ENCODE measurements around the gene ARL2BP. TPM values are rescaled to one million over a fixed set of nuclear protein-coding genes. Genes with fewer than 3 reads are reported as not detected.

ARL2BP gene
- total RNA-seq, 2 experiments from 2014 or later = 26.6 to 31.2 TPM

- Histone ChIP-seq H3K36me3 (ENCODE audit: insufficient read depth, low read length) (peaks cover 7% of the 10 kb centered on the region; the same call in 1 of the 2 replicates), H3K79me2 (ENCODE audit: insufficient read depth, low read depth, low read length) (no peaks in the 10 kb centered on the region), H3K4me3 (ENCODE audit: low read depth, low read length, poor library complexity, severe bottlenecking) (no peak overlapping the region), H4K20me1 (ENCODE audit: insufficient read depth, low read length) (no peaks in the 10 kb centered on the region), H2AFZ (ENCODE audit: low read length) (no peak overlapping the region), H3K4me2 (ENCODE audit: low read length) (no peak overlapping the region), H3K9me3 (ENCODE audit: low read length) (no peaks in the 10 kb centered on the region), H3K27ac (ENCODE audit: low read depth, low read length, poor library complexity, severe bottlenecking) (no peak overlapping the region), H3K9me2 (ENCODE audit: insufficient read depth, low read length) (no peaks in the 10 kb centered on the region), H3K4me1 (ENCODE audit: insufficient read depth, low read length, poor library complexity, severe bottlenecking) (peaks cover 9% of the 10 kb centered on the region)
- BruUV-seq (replicated peaks) = no TSS peak
- ChIA-PET CTCF (ENCODE audit: unreplicated experiment) (no interaction called here), POLR2A (no interaction called here)
- no peak for DNase-seq (ENCODE audit: low spot score)
- TF ChIP-seq EZH2phosphoT487 (IDR thresholded peaks at IDR 0.05; ENCODE audit: borderline replicate concordance, low read depth, low read length) = no peak
- TF ChIP-seq CTCF (conservative IDR thresholded peaks at IDR 0.05; ENCODE audit: low read length) = no peak
- intact Hi-C loops (cut with micrococcal nuclease; ENCODE audit: unreplicated experiment) = no loop called here
These were observed 13.3 kb downstream of the ARL2BP start for GRCh38 chr16:57258226-57258909.

- TF ChIP-seq EZH2phosphoT487 (IDR thresholded peaks at IDR 0.05; ENCODE audit: borderline replicate concordance, low read depth, low read length) (no peak), CTCF (conservative IDR thresholded peaks at IDR 0.05; ENCODE audit: low read length) (no peak)
- no peak overlapping the region for H3K27ac ChIP-seq (ENCODE audit: low read depth, low read length, poor library complexity, severe bottlenecking)
- POLR2A ChIA-PET = interaction anchor here (0.6 kb wide), 1 partner anchor 118 kb away, joined by 3 read pairs; no protein-coding TSS in a partner anchor
- H3K4me3 ChIP-seq (ENCODE audit: low read depth, low read length, poor library complexity, severe bottlenecking) = no peak overlapping the region
- H4K20me1 ChIP-seq (ENCODE audit: insufficient read depth, low read length) = no peaks in the 10 kb centered on the region
- H3K9me2 ChIP-seq (ENCODE audit: insufficient read depth, low read length) = no peaks in the 10 kb centered on the region
- H3K36me3 ChIP-seq (ENCODE audit: insufficient read depth, low read length) = peaks cover under 1% of the 10 kb centered on the region; the same call in 1 of the 2 replicates
- no peak overlapping the region for H2AFZ ChIP-seq (ENCODE audit: low read length)
- intact Hi-C loops (cut with micrococcal nuclease; ENCODE audit: unreplicated experiment) = no loop called here
- peaks cover 9% of the 10 kb centered on the region for H3K4me1 ChIP-seq (ENCODE audit: insufficient read depth, low read length, poor library complexity, severe bottlenecking)
- no peaks in the 10 kb centered on the region for H3K9me3 ChIP-seq (ENCODE audit: low read length)
- no peak overlapping the region for H3K4me2 ChIP-seq (ENCODE audit: low read length)
- H3K79me2 ChIP-seq (ENCODE audit: insufficient read depth, low read depth, low read length) = no peaks in the 10 kb centered on the region
- no TSS peak for BruUV-seq (replicated peaks)
- DNase-seq (ENCODE audit: low spot score) = no peak
- CTCF ChIA-PET (ENCODE audit: unreplicated experiment) = no interaction called here
These were observed 13.9 kb downstream of the ARL2BP start for GRCh38 chr16:57258910-57259475.

All from OCI-LY7 (cell line).